ENCODE results near the gene PRKAG2.
"Not testable (repeated sequence)": the region's sequence is repeated elsewhere in the genome, so short reads cannot be mapped to it uniquely, and the experiment has no call there.

Gene PRKAG2

GRCh38 chr7:151590850-151591771 is 285.8 kb downstream of the PRKAG2 start:
- H3K4me3 Mint-ChIP-seq, result no peak overlapping the region
- no peak overlapping the region for H3K27ac Mint-ChIP-seq

DNA sequence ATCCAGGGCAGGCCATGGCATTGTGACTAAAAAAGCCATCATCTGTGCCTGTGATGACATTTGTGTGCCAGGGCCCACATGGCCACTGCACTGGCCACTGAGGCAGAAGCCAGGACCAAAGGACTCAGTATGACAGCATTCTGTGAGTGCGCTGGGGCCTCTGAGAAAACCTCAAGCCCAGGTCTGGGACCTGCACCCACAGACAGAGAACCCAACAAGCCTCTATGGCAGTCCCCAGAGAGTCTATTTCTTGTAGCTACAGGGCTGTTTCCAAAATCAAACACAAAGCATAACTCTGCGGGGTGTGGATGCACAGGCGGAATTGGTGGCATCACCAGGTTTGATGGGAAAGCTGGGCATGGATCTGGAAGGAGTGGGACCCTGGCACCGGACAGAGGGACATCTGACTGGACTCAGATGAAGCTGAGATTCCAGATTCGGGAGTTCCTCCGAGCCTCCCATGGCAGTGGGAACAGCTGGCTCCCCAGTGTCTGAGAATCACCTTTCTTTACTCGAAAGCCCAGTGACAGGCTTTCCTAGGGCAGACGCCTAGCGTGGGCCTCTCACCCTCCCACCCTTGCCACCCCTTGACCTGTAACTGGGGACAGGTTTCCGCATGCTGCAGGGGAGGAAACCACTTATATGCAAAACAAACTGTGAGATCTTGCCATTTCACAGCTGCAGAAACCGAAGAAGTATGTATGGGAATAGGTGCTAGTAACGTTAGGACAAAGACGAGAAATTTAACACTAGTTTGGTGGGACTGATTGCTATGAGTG is 286.7 kb downstream of the PRKAG2 start:
- peaks cover 92% of the 10 kb centered on the region for H3K36me3 Mint-ChIP-seq (ENCODE audit: low read depth)
- H3K4me1 Mint-ChIP-seq (ENCODE audit: low read depth), result no peaks in the 10 kb centered on the region
- intact Hi-C loops (cut with micrococcal nuclease), result no loop called here
- H3K9me3 Mint-ChIP-seq, result no peaks in the 10 kb centered on the region
- H3K27me3 Mint-ChIP-seq, result no peaks in the 10 kb centered on the region
- no peak overlapping the region for H3K27ac Mint-ChIP-seq
- no peak overlapping the region for H3K4me3 Mint-ChIP-seq

More at GRCh38 chr7:151590850-151591771, 285.8 kb downstream of the PRKAG2 start:
- intact Hi-C loops (cut with micrococcal nuclease), result no loop called here
- no peaks in the 10 kb centered on the region for H3K9me3 Mint-ChIP-seq
- H3K4me1 Mint-ChIP-seq (ENCODE audit: low read depth), result no peaks in the 10 kb centered on the region
- H3K36me3 Mint-ChIP-seq (ENCODE audit: low read depth), result peaks cover 86% of the 10 kb centered on the region
- no peaks in the 10 kb centered on the region for H3K27me3 Mint-ChIP-seq

DNA sequence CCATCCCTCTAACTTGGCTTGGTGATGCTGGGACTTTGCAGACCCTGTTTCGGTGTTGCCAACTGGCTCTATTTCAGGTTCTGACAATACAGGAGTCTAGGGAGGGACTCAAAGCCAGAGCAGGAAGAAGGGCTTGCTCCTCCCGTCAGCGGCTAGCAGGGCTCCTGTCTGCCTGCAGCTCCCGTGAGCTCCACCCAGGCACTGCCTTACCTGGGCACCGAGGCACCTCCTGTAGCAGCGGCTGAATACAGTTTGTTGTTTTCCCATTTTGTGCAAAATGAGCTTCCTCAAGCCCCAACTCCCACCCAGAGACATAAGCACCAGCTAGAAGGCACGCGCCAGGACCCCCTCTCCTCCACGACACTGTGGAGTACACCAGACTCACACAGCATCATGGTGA is 287.9 kb downstream of the PRKAG2 start:
- no peaks in the 10 kb centered on the region for H3K27me3 Mint-ChIP-seq
- H3K27ac Mint-ChIP-seq, result no peak overlapping the region
- H3K4me3 Mint-ChIP-seq, result no peak overlapping the region
- H3K9me3 Mint-ChIP-seq, result no peaks in the 10 kb centered on the region
- peaks cover 92% of the 10 kb centered on the region for H3K36me3 Mint-ChIP-seq (ENCODE audit: low read depth)
- no peaks in the 10 kb centered on the region for H3K4me1 Mint-ChIP-seq (ENCODE audit: low read depth)
- intact Hi-C loops (cut with micrococcal nuclease), result no loop called here

DNA sequence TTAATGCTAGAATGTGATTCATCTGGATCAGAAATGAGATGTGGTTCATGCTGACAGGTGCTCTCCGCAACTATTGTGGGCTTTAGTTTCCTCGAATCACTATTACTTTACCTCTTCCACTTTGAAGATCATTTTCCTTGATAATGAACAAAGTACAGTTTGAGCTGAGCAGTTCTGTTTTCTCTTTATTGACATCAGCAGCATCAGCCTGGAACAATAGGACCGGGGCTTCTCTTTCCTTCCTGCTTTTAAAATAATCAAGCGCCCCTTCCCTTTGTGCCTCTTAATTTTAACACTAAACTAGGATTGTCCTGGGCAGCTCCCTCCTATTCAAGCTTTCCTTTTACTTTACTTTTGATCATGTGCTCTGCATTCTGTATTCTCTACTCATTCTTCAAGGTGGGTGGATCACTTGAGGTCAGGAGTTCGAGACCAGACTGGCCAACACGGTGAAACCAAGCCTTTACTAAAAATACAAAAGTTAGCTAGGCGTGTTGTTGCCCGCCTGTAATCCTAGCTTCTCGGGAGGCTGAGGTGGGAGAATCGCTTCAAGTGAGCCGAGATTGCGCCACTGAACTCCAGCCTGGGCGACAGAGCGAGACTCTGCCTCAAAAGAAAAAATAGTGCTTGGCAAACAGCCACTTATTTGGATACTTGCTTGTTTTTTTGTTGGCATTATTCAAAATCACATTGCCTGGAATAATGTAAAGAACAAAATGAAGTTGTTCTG is 290.2 kb downstream of the PRKAG2 start:
- intact Hi-C loops (cut with micrococcal nuclease), result no loop called here
- H3K4me1 Mint-ChIP-seq (ENCODE audit: low read depth), result no peaks in the 10 kb centered on the region
- no peaks in the 10 kb centered on the region for H3K27me3 Mint-ChIP-seq
- H3K4me3 Mint-ChIP-seq, result no peak overlapping the region
- H3K36me3 Mint-ChIP-seq (ENCODE audit: low read depth), result peaks cover 89% of the 10 kb centered on the region
- H3K27ac Mint-ChIP-seq, result no peak overlapping the region
- H3K9me3 Mint-ChIP-seq, result no peaks in the 10 kb centered on the region

GRCh38 chr7:151585744-151586393 is 291.0 kb downstream of the PRKAG2 start:
- no peak overlapping the region for H3K27ac Mint-ChIP-seq
- no peaks in the 10 kb centered on the region for H3K27me3 Mint-ChIP-seq
- H3K9me3 Mint-ChIP-seq, result peaks cover 1% of the 10 kb centered on the region
- no peaks in the 10 kb centered on the region for H3K4me1 Mint-ChIP-seq (ENCODE audit: low read depth)
- H3K4me3 Mint-ChIP-seq, result no peak overlapping the region
- intact Hi-C loops (cut with micrococcal nuclease), result no loop called here
- H3K36me3 Mint-ChIP-seq (ENCODE audit: low read depth), result peaks cover 85% of the 10 kb centered on the region

DNA sequence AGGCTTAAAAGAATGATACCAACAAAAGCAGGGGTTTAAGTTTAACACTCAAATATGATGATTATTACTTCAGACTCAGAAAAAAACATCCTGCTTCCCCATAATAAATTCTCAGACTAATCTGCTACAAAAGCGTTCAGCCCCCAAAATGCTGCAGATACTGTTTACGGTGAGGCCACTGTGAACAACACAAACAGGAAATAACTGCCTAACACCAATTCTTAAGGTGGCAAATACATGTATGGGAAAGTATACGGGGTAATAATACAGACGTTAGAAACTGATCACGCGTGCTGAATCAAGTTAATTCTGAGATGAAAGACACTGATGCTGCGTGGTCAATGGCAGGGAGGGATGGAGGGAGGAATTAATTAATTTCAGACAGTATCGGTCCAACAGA is 295.2 kb downstream of the PRKAG2 start:
- H3K27ac Mint-ChIP-seq, result no peak overlapping the region
- peaks cover 72% of the 10 kb centered on the region for H3K36me3 Mint-ChIP-seq (ENCODE audit: low read depth)
- peaks cover 19% of the 10 kb centered on the region for H3K9me3 Mint-ChIP-seq
- no peak overlapping the region for H3K4me3 Mint-ChIP-seq
- no peaks in the 10 kb centered on the region for H3K4me1 Mint-ChIP-seq (ENCODE audit: low read depth)
- intact Hi-C loops (cut with micrococcal nuclease), result no loop called here
- no peaks in the 10 kb centered on the region for H3K27me3 Mint-ChIP-seq

- no peaks in the 10 kb centered on the region for H3K4me1 Mint-ChIP-seq (ENCODE audit: low read depth)
- H3K4me3 Mint-ChIP-seq, result no peak overlapping the region
- H3K27ac Mint-ChIP-seq, result no peak overlapping the region
- peaks cover 68% of the 10 kb centered on the region for H3K36me3 Mint-ChIP-seq (ENCODE audit: low read depth)
- no peaks in the 10 kb centered on the region for H3K27me3 Mint-ChIP-seq
- H3K9me3 Mint-ChIP-seq, result peaks cover 19% of the 10 kb centered on the region
- intact Hi-C loops (cut with micrococcal nuclease), result no loop called here
Observed at GRCh38 chr7:151579644-151580043, 297.3 kb downstream of the PRKAG2 start.

DNA sequence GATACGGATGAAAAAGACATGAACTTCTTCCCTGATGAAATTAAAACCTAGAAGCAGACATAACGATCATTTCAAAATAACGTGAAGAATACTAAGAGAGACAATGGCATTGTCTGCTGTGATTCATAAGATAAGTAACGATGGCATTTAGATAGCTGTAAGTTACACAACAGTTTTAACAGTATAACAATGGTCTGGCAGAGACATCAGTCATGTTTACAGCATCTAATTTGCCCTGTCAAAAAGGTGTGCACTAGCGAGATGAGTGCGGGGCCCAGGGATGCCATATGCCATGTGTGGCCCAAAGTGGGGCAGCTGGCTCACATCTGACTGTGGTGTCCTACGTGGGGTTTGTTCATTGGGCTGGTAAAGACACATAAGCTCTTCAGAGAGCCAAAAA is 301.5 kb downstream of the PRKAG2 start:
- Mint-ChIP-seq H3K27ac (no peak overlapping the region), H3K4me1 (ENCODE audit: low read depth) (no peaks in the 10 kb centered on the region)

GRCh38 chr7:151573046-151573445 is 303.9 kb downstream of the PRKAG2 start:
- H3K36me3 Mint-ChIP-seq (ENCODE audit: low read depth), result peaks cover 59% of the 10 kb centered on the region
- H3K27me3 Mint-ChIP-seq; H3K4me1 Mint-ChIP-seq (ENCODE audit: low read depth); H3K27ac Mint-ChIP-seq; H3K9me3 Mint-ChIP-seq; H3K4me3 Mint-ChIP-seq: not testable (repeated sequence)
- intact Hi-C loops (cut with micrococcal nuclease), result loop anchor here (5.0 kb wide), 1 partner anchor 184 kb away; no protein-coding TSS in a partner anchor

More for the DNA sequence above, 301.5 kb downstream of the PRKAG2 start:
- peaks cover 55% of the 10 kb centered on the region for H3K36me3 Mint-ChIP-seq (ENCODE audit: low read depth)
- peaks cover 13% of the 10 kb centered on the region for H3K9me3 Mint-ChIP-seq
- intact Hi-C loops (cut with micrococcal nuclease), result no loop called here
- H3K4me3 Mint-ChIP-seq, result no peak overlapping the region
- H3K27me3 Mint-ChIP-seq, result no peaks in the 10 kb centered on the region

- Mint-ChIP-seq H3K4me1 (ENCODE audit: low read depth) (no peaks in the 10 kb centered on the region), H3K36me3 (ENCODE audit: low read depth) (peaks cover 67% of the 10 kb centered on the region), H3K27ac (no peak overlapping the region), H3K9me3 (no peaks in the 10 kb centered on the region), H3K27me3 (no peaks in the 10 kb centered on the region), H3K4me3 (no peak overlapping the region)
- intact Hi-C loops (cut with micrococcal nuclease), result loop anchor here (5.0 kb wide), 1 partner anchor 185 kb away; no protein-coding TSS in a partner anchor
Observed at GRCh38 chr7:151572136-151572535, 304.8 kb downstream of the PRKAG2 start.

DNA sequence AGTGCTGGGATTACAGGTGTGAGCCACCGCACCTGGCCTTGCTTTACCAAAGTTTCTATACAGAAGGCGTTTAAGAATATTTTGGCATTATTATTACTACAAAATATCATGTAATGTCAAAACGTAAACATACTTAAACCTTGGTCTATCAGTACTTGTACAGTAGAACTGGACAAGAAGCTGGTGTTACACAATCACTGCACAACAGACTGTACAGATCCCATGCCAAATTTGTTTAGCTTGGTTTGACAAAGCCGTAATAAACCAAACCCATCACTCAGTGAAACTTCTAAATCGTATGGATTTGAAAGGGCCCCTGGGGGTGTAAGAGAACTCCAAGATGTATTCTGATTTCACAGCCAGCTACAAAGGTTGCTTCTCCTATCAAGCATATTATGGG is 305.4 kb downstream of the PRKAG2 start:
- intact Hi-C loops (cut with micrococcal nuclease), result loop anchor here (5.0 kb wide), 1 partner anchor 186 kb away; no protein-coding TSS in a partner anchor
- no peak overlapping the region for H3K27ac Mint-ChIP-seq

DNA sequence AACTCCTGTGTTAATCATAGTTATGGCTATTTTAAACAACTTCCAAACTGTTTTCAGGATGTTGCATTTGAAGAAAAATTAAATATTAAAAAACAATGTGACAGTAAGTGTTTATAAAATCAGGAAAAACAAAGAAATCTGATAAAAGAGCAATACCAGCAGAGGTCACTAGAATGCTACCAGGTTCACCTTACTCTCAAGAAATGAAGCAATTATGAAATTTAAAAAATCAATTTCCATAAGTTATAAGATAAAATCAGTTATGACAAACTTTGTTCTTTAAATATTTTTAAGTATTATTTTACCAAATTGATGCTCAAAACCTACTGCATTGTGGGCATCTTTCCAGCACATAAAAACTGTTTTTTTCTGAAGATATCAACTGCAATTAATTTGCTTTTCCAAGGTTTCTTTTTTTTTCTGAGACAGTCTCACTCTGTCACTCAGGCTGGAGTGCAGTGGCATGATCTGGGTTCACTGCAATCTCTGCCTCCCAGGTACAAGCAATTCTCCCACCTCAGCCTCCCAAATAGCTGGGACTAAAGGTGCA is 306.5 kb downstream of the PRKAG2 start:
- H3K9me3 Mint-ChIP-seq, result no peaks in the 10 kb centered on the region
- no peaks in the 10 kb centered on the region for H3K4me1 Mint-ChIP-seq (ENCODE audit: low read depth)
- H3K36me3 Mint-ChIP-seq (ENCODE audit: low read depth), result peaks cover 67% of the 10 kb centered on the region
- intact Hi-C loops (cut with micrococcal nuclease), result loop anchor here (5.0 kb wide), 1 partner anchor 187 kb away; no protein-coding TSS in a partner anchor
- H3K27ac Mint-ChIP-seq, result no peak overlapping the region
- H3K27me3 Mint-ChIP-seq, result no peaks in the 10 kb centered on the region
- H3K4me3 Mint-ChIP-seq, result no peak overlapping the region

More for the DNA sequence above, 305.4 kb downstream of the PRKAG2 start:
- no peaks in the 10 kb centered on the region for H3K27me3 Mint-ChIP-seq
- no peaks in the 10 kb centered on the region for H3K4me1 Mint-ChIP-seq (ENCODE audit: low read depth)
- H3K36me3 Mint-ChIP-seq (ENCODE audit: low read depth), result peaks cover 70% of the 10 kb centered on the region
- H3K4me3 Mint-ChIP-seq, result no peak overlapping the region
- no peaks in the 10 kb centered on the region for H3K9me3 Mint-ChIP-seq

Measured in dendritic cell treated with granulocyte-macrophage colony-stimulating factor and Interleukin-4, amounts not matched to agents 40 ng/mL and 50 ng/mL, for 4 days (primary cell).